ENCODE data around the gene MYH7.
"Not testable (repeated sequence)": the region's sequence is repeated elsewhere in the genome, so short reads cannot be mapped to it uniquely, and the experiment has no call there.

Gene MYH7

DNA sequence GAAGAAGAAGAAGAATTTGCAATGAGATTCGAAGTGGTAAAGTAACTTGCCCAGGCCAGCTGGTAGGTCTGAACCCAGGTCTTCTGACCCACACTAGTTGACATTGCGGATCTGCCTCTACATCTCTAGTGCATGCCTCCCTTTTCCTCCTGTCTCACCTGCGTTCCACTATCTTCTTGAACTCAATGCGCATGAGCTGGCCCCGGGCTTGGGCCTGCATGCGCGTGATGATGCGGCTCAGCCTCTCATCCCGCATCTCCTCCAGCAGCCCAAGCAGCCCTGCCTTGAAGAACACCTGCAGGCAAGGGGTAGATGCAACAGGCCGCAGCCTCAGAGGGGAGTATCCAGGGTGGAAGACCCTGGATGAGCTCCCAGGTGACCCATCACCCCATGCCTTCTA lies 39.3 kb downstream of the MYH7 start:
- TF ChIP-seq, protein P1, sequence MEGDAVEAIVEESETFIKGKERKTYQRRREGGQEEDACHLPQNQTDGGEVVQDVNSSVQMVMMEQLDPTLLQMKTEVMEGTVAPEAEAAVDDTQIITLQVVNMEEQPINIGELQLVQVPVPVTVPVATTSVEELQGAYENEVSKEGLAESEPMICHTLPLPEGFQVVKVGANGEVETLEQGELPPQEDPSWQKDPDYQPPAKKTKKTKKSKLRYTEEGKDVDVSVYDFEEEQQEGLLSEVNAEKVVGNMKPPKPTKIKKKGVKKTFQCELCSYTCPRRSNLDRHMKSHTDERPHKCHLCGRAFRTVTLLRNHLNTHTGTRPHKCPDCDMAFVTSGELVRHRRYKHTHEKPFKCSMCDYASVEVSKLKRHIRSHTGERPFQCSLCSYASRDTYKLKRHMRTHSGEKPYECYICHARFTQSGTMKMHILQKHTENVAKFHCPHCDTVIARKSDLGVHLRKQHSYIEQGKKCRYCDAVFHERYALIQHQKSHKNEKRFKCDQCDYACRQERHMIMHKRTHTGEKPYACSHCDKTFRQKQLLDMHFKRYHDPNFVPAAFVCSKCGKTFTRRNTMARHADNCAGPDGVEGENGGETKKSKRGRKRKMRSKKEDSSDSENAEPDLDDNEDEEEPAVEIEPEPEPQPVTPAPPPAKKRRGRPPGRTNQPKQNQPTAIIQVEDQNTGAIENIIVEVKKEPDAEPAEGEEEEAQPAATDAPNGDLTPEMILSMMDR (IDR thresholded peaks at IDR 0.05; ENCODE audit: low read depth, low read length), result no peak
- no peak for DNase-seq (ENCODE audit: low read depth in 2 of 2)
- H3K4me3 ChIP-seq (replicated peaks in 1 of 2; ENCODE audit: low read depth in 2 of 2, low read length in 2 of 2), result no peak overlapping the region

- TF ChIP-seq, protein P1 (IDR thresholded peaks at IDR 0.05; ENCODE audit: low read depth, low read length), result no peak
- no peak overlapping the region for H3K4me3 ChIP-seq (replicated peaks in 1 of 2; ENCODE audit: low read depth in 2 of 2, low read length in 2 of 2)
- no peak for DNase-seq (ENCODE audit: low read depth in 2 of 2)
Measured at GRCh38 chr14:23392613-23393012, 42.8 kb downstream of the MYH7 start.

DNA sequence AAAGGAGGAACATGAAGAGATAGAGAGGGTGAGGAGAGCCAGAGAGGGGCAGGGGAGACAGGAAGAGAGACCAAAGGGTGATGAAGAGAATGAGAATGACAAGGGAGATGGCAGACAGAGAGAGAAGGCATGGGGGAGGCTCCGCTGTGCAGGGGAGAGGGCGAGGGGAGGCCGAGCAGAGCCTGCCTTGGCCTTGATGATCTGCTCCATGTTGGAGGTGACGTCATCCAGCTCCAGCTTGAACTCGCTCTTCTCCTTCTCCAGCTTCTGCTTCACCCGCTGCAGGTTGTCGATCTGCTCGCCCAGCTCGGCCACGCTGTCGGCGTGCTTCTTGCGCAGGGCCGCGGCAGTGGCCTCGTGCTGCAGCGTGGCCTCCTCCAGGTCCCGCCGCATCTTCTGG lies 45.6 kb downstream of the MYH7 start:
- DNase-seq (ENCODE audit: low read depth in 2 of 2); H3K4me3 ChIP-seq (replicated peaks in 1 of 2; ENCODE audit: low read depth in 2 of 2, low read length in 2 of 2): not testable (repeated sequence)

GRCh38 chr14:23389396-23389795 lies 46.1 kb downstream of the MYH7 start:
- H3K4me3 ChIP-seq (replicated peaks in 1 of 2; ENCODE audit: low read depth in 2 of 2, low read length in 2 of 2), result no peak overlapping the region
- no peak for DNase-seq (ENCODE audit: low read depth in 2 of 2)
- TF ChIP-seq, protein P1 (IDR thresholded peaks at IDR 0.05; ENCODE audit: low read depth, low read length), result no peak

DNA sequence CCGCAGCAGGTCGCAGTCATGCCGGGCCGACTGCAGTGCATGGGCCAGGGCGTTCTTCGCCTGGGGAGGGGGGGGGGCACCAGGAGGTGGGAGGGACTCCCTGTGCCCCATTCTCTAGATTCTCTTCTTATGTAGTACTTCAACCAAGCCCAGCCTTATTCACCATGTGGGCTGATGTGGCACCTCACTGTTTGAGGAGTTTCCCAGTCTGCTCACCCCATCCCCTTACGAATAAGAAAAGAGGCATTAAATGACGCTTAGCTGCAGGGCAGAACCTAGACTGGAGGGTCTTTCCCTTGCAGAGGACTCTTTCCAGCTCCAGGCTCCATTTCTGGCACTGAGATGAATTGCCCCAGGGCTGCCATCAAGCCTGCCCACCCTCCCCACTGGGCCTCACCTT lies 46.5 kb downstream of the MYH7 start:
- TF ChIP-seq, protein P1 (IDR thresholded peaks at IDR 0.05; ENCODE audit: low read depth, low read length), result no peak
- DNase-seq (ENCODE audit: low read depth in 2 of 2), result no peak
- H3K4me3 ChIP-seq (replicated peaks in 1 of 2; ENCODE audit: low read depth in 2 of 2, low read length in 2 of 2), result no peak overlapping the region

DNA sequence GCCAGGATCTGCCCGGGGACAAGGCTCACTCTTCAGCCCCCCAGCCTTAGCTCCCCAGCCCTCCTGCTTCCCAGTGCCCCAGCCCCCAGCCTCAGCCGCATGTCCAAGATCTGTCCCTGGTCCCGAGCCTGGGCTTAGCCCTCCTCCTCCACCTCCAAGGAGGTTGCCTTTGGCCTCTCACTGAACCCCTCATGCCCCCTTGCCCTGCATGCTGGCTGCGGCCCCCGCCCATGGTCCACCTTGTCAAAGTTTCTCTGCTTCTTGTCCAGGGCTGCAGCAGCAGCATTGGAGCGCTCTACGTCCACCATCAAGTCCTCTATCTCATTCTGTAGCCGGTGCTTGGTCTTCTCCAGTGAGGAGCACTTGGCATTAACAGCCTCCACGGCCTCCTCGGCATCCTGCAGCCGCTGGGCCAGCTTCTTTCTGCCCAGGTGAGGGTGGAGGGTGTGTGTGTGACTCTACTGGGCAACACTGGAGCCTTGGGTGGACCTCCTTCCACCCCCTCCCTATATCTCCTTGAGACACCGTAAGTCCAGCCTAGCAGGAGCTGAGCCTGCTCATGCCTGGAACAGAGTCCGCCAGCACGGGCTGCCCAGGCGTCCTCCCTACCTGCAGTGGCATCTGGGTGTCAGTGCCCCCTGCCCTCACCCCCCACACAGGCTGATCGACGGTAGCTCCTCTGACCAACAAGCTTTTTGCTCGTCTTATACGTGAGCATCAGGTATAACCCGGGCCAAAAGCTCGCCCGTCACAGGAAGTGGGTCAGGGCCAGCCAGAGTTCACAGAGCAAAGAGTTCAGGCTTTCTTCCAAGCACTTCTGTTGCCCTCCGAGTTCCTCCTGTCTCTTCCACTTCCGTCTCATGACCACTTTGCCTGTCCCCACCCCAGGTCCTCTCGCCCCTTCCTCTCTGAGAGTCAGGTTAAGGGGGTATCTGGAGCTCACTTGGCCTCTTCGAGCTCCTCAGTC lies 47.3 kb downstream of the MYH7 start:
- DNase-seq (ENCODE audit: low read depth in 2 of 2), result no peak
- TF ChIP-seq, protein P1 (IDR thresholded peaks at IDR 0.05; ENCODE audit: low read depth, low read length), result no peak
- H3K4me3 ChIP-seq (replicated peaks in 1 of 2; ENCODE audit: low read depth in 2 of 2, low read length in 2 of 2), result no peak overlapping the region

- TF ChIP-seq, protein P1 (IDR thresholded peaks at IDR 0.05; ENCODE audit: low read depth, low read length), result no peak
- DNase-seq (ENCODE audit: low read depth in 2 of 2), result no peak
- H3K4me3 ChIP-seq (replicated peaks in 1 of 2; ENCODE audit: low read depth in 2 of 2, low read length in 2 of 2), result no peak overlapping the region
Measured at GRCh38 chr14:23386999-23387398, 48.5 kb downstream of the MYH7 start.

DNA sequence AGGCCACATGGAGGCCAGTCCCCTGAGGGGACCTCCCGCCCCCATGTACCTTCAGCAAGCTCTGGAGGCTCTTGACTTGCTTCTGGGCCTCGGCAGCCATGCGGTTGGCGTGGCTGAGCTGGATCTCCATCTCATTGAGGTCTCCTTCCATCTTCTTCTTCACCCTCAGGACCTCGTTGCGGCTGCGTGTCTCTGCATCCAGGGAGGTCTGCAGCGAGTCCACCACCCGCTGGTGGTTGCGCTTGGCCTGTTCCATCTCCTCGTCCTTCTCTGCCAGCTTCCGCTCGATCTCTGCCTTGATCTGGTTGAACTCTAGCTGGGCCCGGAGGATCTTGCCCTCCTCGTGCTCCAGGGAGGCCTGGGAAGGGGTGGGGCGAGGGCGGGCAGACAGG lies 49.2 kb downstream of the MYH7 start:
- DNase-seq (ENCODE audit: low read depth in 2 of 2); H3K4me3 ChIP-seq (replicated peaks in 1 of 2; ENCODE audit: low read depth in 2 of 2, low read length in 2 of 2): not testable (repeated sequence)

Measured in cardiac fibroblast (primary cell).